Prostate gland (tissue), 2 donors: ENCODE measurements around the gene NFIX. TPM values are rescaled to one million over a fixed set of nuclear protein-coding genes. Genes with fewer than 3 reads are reported as not detected.

Experiments used
- DNase-seq: peaks from one replicate; pipeline ENCODE4 v3.0.0-alpha.2; 2019; ENCODE audit warnings: low spot score
- H3K27ac ChIP-seq, 2 donors: fragments of 200-600 bp; sonication (generic); 2 replicates each; pipeline ENCODE4 v1.5.1; 2017 to 2019
- H3K27me3 ChIP-seq: fragments of 200-600 bp; sonication (generic); replicated peaks from 2 replicates; pipeline ENCODE4 v1.5.1; 2019; ENCODE audit not compliant: insufficient read depth
- H3K36me3 ChIP-seq, 2 donors: fragments of 200-600 bp; sonication (generic); 1 replicate in 1 of 2; 2 replicates in 1 of 2; pipeline versions ENCODE4 v1.5.1 to v1.8.1; 2017 to 2019
- H3K4me1 ChIP-seq: fragments of 200-600 bp; sonication (generic); replicated peaks from 2 replicates; pipeline ENCODE4 v1.5.1; 2019
- H3K4me3 ChIP-seq, 2 donors: fragments of 200-600 bp; sonication (generic); 2 replicates each; pipeline ENCODE4 v1.5.1; 2017 to 2019
- H3K9me3 ChIP-seq: fragments of 200-600 bp; sonication (generic); 2 replicates; pipeline ENCODE4 v1.5.1; 2017
- CTCF ChIP-seq, 4 experiments: fragments of 200-600 bp in 2 of 4; fragments of 450-650 bp in 2 of 4; sonication (generic) in 2 of 4; IDR thresholded peaks; 1 replicate in 3 of 4; 2 replicates in 1 of 4; pipeline ENCODE4 v1.5.1; 2016 to 2019; ENCODE audit warnings: antibody characterized with exemption in 4 of 4, mild to moderate bottlenecking in 2 of 4, moderate library complexity in 2 of 4
- POLR2A ChIP-seq: fragments of 450-650 bp; IDR thresholded peaks from one replicate; pipeline ENCODE4 v1.6.1; 2016; ENCODE audit warnings: antibody characterized with exemption, mild to moderate bottlenecking
- POLR2AphosphoS5 ChIP-seq: sonication (generic); formaldehyde crosslinking; IDR thresholded peaks from one replicate; pipeline ENCODE4 v1.6.1; 2017; ENCODE audit warnings: antibody characterized with exemption
- WGBS: methylation state at CpG from one replicate; pipeline ENCODE4 v1.1.5; 2018; 5-methylcytosine and 5-hydroxymethylcytosine counted together
- intact Hi-C: fragments of 100-400 bp; cut with DNase I; formaldehyde crosslinking; loops from one replicate; pipeline ENCODE4 v1.14.2; 2022
- total RNA-seq, 2 donors: library from RNA; depleted of rRNA; stranded (reverse); fragments of >200 nt; gene quantifications; one replicate each; pipeline ENCODE4 v1.1.0, GENCODE V29; 2016

NFIX gene
- total RNA-seq, 2 donors from 2014 or later: 185 to 286 TPM

DNA sequence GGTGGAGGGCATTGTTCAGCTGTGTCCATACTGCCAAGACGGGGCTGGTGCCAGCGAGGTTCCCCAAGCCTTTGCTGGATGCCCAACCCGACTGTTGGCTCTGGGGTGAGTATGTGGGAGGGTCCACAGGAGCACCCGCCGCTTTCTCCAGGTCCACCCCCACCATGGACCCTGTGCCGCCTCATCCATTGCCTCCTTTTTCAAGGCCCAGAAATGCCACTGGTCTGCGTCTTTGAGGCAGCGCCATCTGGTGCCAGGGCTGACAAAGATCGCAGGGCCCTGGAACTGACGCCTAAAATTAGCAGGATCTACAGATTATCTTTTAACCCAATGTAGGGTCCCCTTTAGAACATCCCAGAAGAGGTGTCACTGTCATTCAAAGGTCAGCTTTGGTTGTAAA lies 34.6 kb downstream of the NFIX start:
- peak overlapping the region in 1 of 2 donors; percentile 13 for H3K4me3 ChIP-seq

GRCh38 chr19:13031917-13032623 lies 36.8 kb downstream of the NFIX start:
- peak overlapping the region; percentile 96 to 97 for H3K27ac ChIP-seq
- 18% methylated on average over 12 of the region's 12 CpGs for WGBS
- no peaks in the 10 kb centered on the region for H3K9me3 ChIP-seq
- H3K4me1 ChIP-seq: peaks cover 75% of the 10 kb centered on the region
- H3K4me3 ChIP-seq: peak overlapping the region in 1 of 2 donors; percentile 1
- H3K36me3 ChIP-seq: no peaks in the 10 kb centered on the region
- DNase-seq: no peak
- H3K27me3 ChIP-seq: no peaks in the 10 kb centered on the region
- intact Hi-C loops: no loop called here
- TF ChIP-seq POLR2AphosphoS5: no peak
- no peak for TF ChIP-seq POLR2A
- no peak for TF ChIP-seq CTCF (IDR thresholded peaks at IDR 0.05)

More for the DNA sequence above, 34.6 kb downstream of the NFIX start:
- intact Hi-C loops: no loop called here
- 20% methylated on average over 10 of the region's 10 CpGs for WGBS
- TF ChIP-seq POLR2A: no peak
- TF ChIP-seq POLR2AphosphoS5: peak; percentile 42
- TF ChIP-seq CTCF (IDR thresholded peaks at IDR 0.05): peak; percentile 53 to 79 (median 59)
- H3K36me3 ChIP-seq: no peaks in the 10 kb centered on the region
- no peak for DNase-seq
- peaks cover 57% of the 10 kb centered on the region for H3K4me1 ChIP-seq
- no peaks in the 10 kb centered on the region for H3K27me3 ChIP-seq
- H3K27ac ChIP-seq: peak overlapping the region; percentile 96 to 97
- H3K9me3 ChIP-seq: no peaks in the 10 kb centered on the region

GRCh38 chr19:13032837-13033236 lies 37.6 kb downstream of the NFIX start:
- 46% methylated on average over 13 of the region's 13 CpGs for WGBS
- H3K36me3 ChIP-seq: no peaks in the 10 kb centered on the region

DNA sequence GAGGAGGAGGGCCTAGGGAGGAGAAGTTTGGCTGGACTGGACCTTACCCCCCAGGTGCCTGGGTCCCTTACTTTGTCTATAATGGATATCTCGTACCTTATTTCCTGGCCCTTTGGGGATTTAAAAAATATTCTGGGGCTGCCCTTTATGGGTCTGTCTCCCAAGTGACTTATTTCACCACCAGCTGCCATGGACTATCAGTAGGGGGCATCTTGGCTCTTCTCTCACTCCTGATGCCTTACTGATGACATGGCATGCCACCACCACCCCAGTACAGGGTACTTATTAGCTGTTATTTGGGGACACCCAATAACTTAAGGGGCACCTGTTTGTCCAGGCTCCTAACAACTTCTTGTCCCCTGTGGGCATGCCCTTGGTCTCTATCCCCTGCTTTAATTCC lies 38.0 kb downstream of the NFIX start:
- WGBS: 60% methylated on average over 1 of the region's 1 CpG
- intact Hi-C loops: no loop called here

More at GRCh38 chr19:13032837-13033236, 37.6 kb downstream of the NFIX start:
- peak overlapping the region; percentile 96 to 97 for H3K27ac ChIP-seq
- H3K9me3 ChIP-seq: no peaks in the 10 kb centered on the region
- peaks cover 82% of the 10 kb centered on the region for H3K4me1 ChIP-seq
- H3K27me3 ChIP-seq: no peaks in the 10 kb centered on the region
- H3K4me3 ChIP-seq: no peak overlapping the region
- intact Hi-C loops: no loop called here
- TF ChIP-seq CTCF (IDR thresholded peaks at IDR 0.05) (no peak), POLR2AphosphoS5 (no peak), POLR2A (no peak)
- DNase-seq: no peak

More for the DNA sequence above, 38.0 kb downstream of the NFIX start:
- TF ChIP-seq CTCF (IDR thresholded peaks at IDR 0.05) (peak in 1 of 4 experiments; percentile 5), POLR2A (no peak)
- DNase-seq: no peak
- Histone ChIP-seq H3K27me3 (no peaks in the 10 kb centered on the region), H3K9me3 (no peaks in the 10 kb centered on the region), H3K27ac (peak overlapping the region; percentile 96 to 97), H3K4me1 (peaks cover 83% of the 10 kb centered on the region), H3K4me3 (no peak overlapping the region), H3K36me3 (no peaks in the 10 kb centered on the region)
